Body of pancreas (tissue), 4 donors: ENCODE data around the gene TOR1B. TPM values are rescaled to one million over a fixed set of nuclear protein-coding genes. Genes with fewer than 3 reads are reported as not detected.

Source experiments
- ATAC-seq: fragments of 150-250 bp; one replicate; pipeline ENCODE4 v1.9.1; 2016
- DNase-seq, 4 donors: peaks; one replicate each; pipeline ENCODE4 v3.0.0-alpha.2; 2019
- H3K27ac ChIP-seq, 4 donors: fragments of 200-600 bp; sonication (generic); 1 replicate in 3 of 4; 2 replicates in 1 of 4; pipeline versions ENCODE4 v1.5.1 to v1.6.1; 2016 to 2019; ENCODE audit warnings: mild to moderate bottlenecking in 1 of 4, mixed read lengths in 1 of 4, moderate library complexity in 1 of 4
- H3K27me3 ChIP-seq, 2 donors: fragments of 200-600 bp; sonication (generic); one replicate each; pipeline ENCODE4 v1.6.0; 2016; ENCODE audit warnings: mild to moderate bottlenecking in 1 of 2
- H3K36me3 ChIP-seq, 2 donors: fragments of 200-600 bp; sonication (generic); replicated peaks in 1 of 2; 2 replicates each; pipeline ENCODE4 v1.5.1; 2016; ENCODE audit warnings: low read depth in 2 of 2; ENCODE audit not compliant: insufficient read depth in 1 of 2
- H3K4me1 ChIP-seq: fragments of 200-600 bp; sonication (generic); one replicate; pipeline ENCODE4 v1.6.0; 2016
- H3K4me3 ChIP-seq, 2 donors: fragments of 200-600 bp; sonication (generic); 1 replicate in 1 of 2; 2 replicates in 1 of 2; pipeline ENCODE4 v1.5.1; 2016 to 2019
- H3K9me3 ChIP-seq, 3 donors: fragments of 200-600 bp; sonication (generic); 1 replicate in 2 of 3; 2 replicates in 1 of 3; pipeline ENCODE4 v1.5.1; 2016
- CTCF ChIP-seq, 7 experiments: fragments of 450-650 bp in 4 of 7; fragments of 200-600 bp in 3 of 7; sonication (generic) in 3 of 7; IDR thresholded peaks; one replicate each; pipeline ENCODE4 v1.5.1; 2016 to 2019; ENCODE audit warnings: antibody characterized with exemption in 7 of 7
- POLR2A ChIP-seq, 3 donors: fragments of 450-650 bp; IDR thresholded peaks; one replicate each; pipeline ENCODE4 v1.6.1; 2016; ENCODE audit warnings: antibody characterized with exemption in 3 of 3, mild to moderate bottlenecking in 2 of 3
- WGBS, 2 donors: methylation state at CpG; one replicate each; pipeline ENCODE4 v1.1.5; 2017; 5-methylcytosine and 5-hydroxymethylcytosine counted together
- intact Hi-C: fragments of 100-400 bp; cut with DNase I; formaldehyde crosslinking; loops from one replicate; pipeline ENCODE4 v1.15.1; 2023
- total RNA-seq, 2 donors: library from RNA; depleted of rRNA; stranded (reverse); fragments of >200 nt; gene quantifications; one replicate each; pipeline ENCODE4 v1.1.0, GENCODE V29; 2016

TOR1B gene
- total RNA-seq, 2 donors from 2014 or later, result 9.6 to 19.2 TPM

GRCh38 chr9:129834489-129835127, 31.6 kb downstream of the TOR1B start:
- ATAC-seq (peak; percentile 7), DNase-seq (peak in 1 of 4 donors; percentile 13)
- H3K27ac ChIP-seq, result peak overlapping the region; percentile 42 to 91 (median 80)
- intact Hi-C loops, result no loop called here
- no peaks in the 10 kb centered on the region for H3K27me3 ChIP-seq
- peak overlapping the region; percentile 87 to 94 for H3K4me3 ChIP-seq
- WGBS, 2 donors, result 0% methylated on average over 29 to 32 of the region's 32 CpGs
- H3K36me3 ChIP-seq, result peaks cover 0 to 23% of the 10 kb centered on the region in 2 donors
- TF ChIP-seq POLR2A (IDR thresholded peaks at IDR 0.05), result no peak
- TF ChIP-seq CTCF (IDR thresholded peaks at IDR 0.05), result no peak
- H3K9me3 ChIP-seq, result no peaks in the 10 kb centered on the region
- H3K4me1 ChIP-seq, result peaks cover 24% of the 10 kb centered on the region

- ATAC-seq (peak; percentile 99), DNase-seq (peak; percentile 97 to 99 (median 98))
- WGBS, 2 donors, result 0 to 1% methylated on average over 14 to 77 of the region's 81 CpGs
- Histone ChIP-seq H3K27me3 (no peaks in the 10 kb centered on the region), H3K36me3 (peaks cover 0 to 20% of the 10 kb centered on the region in 2 donors), H3K4me3 (peak within 1 kb of the TSS; percentile 87 to 94), H3K9me3 (no peaks in the 10 kb centered on the region), H3K4me1 (peaks cover 24% of the 10 kb centered on the region), H3K27ac (peak within 1 kb of the TSS; percentile 72 to 91 (median 80))
- intact Hi-C loops, result no loop called here
- TF ChIP-seq POLR2A (IDR thresholded peaks at IDR 0.05) (peak; percentile 93 to 96 (median 96)), CTCF (IDR thresholded peaks at IDR 0.05) (no peak)
These were observed 32.3 kb downstream of the TOR1B start, which contains the start of the genes C9orf78 and USP20 for GRCh38 chr9:129835128-129835859. Gene C9orf78, minus strand, starts transcription at chr9:129835275. Its CDS starts 54 bp downstream, at chr9:129835221. Gene USP20, plus strand, starts transcription at chr9:129835458. Its CDS starts 17,098 bp downstream, at chr9:129852556.

- Histone ChIP-seq H3K36me3 (peaks cover 0 to 14% of the 10 kb centered on the region in 2 donors), H3K9me3 (no peaks in the 10 kb centered on the region), H3K4me1 (peaks cover 24% of the 10 kb centered on the region), H3K27ac (peak overlapping the region in 3 of 4 donors; percentile 72 to 91 (median 84)), H3K27me3 (no peaks in the 10 kb centered on the region), H3K4me3 (peak overlapping the region; percentile 80 to 94)
- TF ChIP-seq POLR2A (IDR thresholded peaks at IDR 0.05) (no peak), CTCF (IDR thresholded peaks at IDR 0.05) (no peak)
- DNase-seq, result no peak
- 1% methylated on average over 19 of the region's 19 CpGs for WGBS, 2 donors
- no peak for ATAC-seq
- intact Hi-C loops, result no loop called here
These were observed 32.9 kb downstream of the TOR1B start for GRCh38 chr9:129835860-129836223.

GRCh38 chr9:129836311-129837007, 33.5 kb downstream of the TOR1B start:
- ATAC-seq (no peak), DNase-seq (peak in 1 of 4 donors; percentile 21)
- 28 to 33% methylated on average over 11 to 16 of the region's 16 CpGs for WGBS, 2 donors
- H3K4me3 ChIP-seq, result peak overlapping the region in 1 of 2 donors; percentile 94
- no peaks in the 10 kb centered on the region for H3K27me3 ChIP-seq
- peaks cover 0 to 8% of the 10 kb centered on the region in 2 donors for H3K36me3 ChIP-seq
- no peaks in the 10 kb centered on the region for H3K9me3 ChIP-seq
- intact Hi-C loops, result no loop called here
- peak overlapping the region in 1 of 4 donors; percentile 72 for H3K27ac ChIP-seq
- TF ChIP-seq CTCF (IDR thresholded peaks at IDR 0.05), result no peak
- TF ChIP-seq POLR2A (IDR thresholded peaks at IDR 0.05), result no peak
- peaks cover 24% of the 10 kb centered on the region for H3K4me1 ChIP-seq
